Activated CD4-positive, alpha-beta T cell treated with anti-CD3 and anti-CD28 coated beads for 48 hours (primary cell): Measurements from ENCODE around the gene UBALD1.
A peak's percentile ranks its signal among the peaks of the same experiment; 100 is the strongest.

ENCODE experiments used
- DNase-seq: peaks from one replicate; pipeline ENCODE4 v3.0.0-alpha.2; 2020

Gene UBALD1

GRCh38 chr16:4641895-4642294 is 27.2 kb upstream of the UBALD1 start:
- DNase-seq, result no peak

GRCh38 chr16:4641306-4641687 is 26.6 kb upstream of the UBALD1 start:
- DNase-seq, result no peak

DNA sequence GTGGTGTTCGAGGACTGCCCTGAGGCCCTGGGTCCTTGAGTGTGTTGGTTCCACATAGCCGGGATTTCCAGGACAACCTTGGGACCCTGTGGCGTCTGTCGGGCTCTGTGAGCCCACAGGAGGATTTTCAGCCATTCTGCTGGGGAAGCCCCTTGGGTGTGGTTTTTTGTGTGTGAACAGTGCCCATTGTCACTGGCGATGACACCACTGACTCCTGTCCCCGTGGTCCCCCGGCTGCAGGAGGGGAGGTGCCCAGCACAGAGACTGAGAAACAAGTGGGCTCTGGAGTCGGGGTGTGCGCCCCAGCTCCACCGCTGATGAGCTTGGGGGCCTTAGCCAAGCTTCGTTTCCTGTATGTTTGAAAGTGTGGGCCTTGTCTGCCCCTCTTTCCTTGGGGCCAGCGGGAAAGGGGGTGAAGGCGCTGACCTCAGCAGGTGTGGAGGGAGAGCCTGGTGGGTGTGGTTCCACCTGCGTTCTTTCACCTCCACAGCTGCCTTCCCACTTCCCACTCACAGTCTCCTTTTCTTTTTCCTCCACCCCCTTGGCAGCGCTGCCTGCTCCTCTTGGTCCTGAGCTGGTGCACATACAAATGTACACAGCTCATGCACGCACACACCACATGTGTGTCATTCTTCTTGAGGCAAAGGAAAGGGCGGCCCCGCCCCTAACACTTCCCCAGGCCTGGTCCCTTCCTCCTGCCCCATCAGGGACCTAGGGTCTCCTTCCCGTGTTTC is 26.1 kb upstream of the UBALD1 start:
- no peak for DNase-seq

DNA sequence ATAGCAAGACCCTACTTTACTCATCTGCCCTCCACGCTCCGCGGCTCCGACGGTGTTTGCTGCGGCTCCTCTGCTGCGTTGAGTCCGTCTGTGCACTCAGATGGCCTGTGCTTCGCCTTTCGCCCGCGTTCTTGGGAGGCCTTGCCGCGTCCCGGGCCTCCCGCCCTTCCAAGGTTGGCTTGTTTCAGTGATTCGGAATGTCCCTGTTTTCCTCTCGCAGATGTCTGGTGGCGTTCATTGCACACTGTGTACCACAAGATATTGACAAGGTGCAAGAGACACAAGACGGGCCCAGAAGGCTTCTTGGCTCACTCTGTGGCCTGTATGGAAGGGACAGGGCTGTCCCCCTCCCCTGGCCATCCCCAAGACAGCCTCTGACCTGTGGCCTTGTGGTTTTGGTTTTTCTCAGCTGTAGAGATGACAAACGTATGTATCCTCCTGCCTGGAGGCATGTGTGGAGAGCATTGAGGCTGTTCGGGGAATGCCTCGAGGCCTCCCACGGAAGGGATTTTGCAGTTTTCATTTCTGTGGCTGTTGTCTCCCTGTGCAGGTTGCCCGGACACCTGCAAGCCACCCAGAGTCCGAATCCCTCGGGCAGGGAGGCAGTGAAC is 25.3 kb upstream of the UBALD1 start:
- DNase-seq, result no peak

DNA sequence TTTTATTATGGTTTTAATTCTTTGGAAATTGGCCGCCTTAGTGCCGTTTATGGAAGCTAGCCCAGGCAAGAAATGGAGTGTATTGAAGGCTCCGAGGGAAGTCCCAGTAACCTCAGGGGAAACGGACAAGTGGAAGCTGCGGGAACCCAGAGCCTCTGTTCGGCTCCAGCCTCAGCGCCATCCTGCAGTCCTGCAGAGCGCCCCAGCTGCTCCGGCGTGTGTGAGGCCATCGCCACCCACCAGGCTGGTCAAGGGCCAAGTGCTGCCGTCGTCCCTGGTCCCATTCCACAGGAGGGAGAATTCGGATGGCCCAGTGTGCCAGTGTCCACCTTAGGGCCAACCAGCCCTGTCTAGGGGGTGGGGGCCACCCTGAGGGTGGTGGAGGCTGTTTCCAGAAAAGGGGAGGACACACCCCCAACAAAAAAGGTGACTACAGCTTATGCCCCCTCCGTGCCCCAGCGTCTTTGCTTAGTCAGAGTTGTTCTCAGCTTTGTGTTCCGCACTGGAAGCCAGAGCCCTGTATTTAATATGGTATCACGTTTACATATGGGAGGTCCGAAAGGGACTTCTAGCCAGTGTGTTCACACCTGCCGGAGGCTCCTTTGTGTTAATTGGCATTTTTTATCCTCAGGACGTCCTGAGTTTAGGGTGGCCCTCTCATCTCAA is 22.9 kb upstream of the UBALD1 start:
- no peak for DNase-seq

GRCh38 chr16:4636196-4636595 is 21.5 kb upstream of the UBALD1 start:
- no peak for DNase-seq

GRCh38 chr16:4634768-4635167 is 20.1 kb upstream of the UBALD1 start:
- DNase-seq, result no peak

GRCh38 chr16:4633910-4634635 is 19.4 kb upstream of the UBALD1 start:
- no peak for DNase-seq

DNA sequence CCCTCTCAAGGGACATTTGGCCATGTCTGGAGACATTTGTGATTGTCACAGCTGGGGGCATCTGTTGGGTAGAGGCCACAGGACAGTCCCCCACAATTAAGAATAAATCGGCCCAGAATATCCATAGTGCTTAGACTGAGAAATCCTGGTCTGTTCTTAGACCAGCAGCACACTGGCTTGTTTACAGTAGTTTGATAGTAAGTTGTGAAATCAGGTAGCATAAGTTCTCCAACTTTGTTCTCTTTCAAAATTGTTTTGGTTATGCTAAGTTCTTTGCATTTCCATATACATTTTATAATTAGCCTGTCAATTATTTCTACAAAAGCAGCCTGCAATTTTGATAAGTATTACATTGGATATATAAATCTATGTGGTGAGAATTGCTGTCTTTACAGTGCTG is 16.8 kb upstream of the UBALD1 start:
- DNase-seq, result no peak

DNA sequence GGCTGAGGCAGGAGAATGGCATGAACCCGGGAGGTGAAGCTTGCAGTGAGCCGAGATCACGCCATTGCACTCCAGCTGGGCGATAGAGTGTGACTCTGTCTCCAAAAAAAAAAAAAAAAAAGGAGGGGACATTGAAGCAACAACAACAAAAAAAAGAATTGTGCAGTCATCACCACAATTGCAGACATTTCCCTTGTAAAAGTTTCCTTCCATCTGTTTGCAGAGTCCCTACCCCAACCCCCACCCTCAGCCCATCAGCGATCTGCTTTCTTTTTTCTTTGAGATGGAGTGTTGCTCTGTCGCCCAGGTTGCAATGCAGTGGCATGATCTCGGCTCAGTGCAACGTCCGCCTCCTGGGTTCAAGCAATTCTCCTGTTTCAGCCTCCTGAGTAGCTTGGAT is 13.6 kb upstream of the UBALD1 start:
- DNase-seq, result no peak

DNA sequence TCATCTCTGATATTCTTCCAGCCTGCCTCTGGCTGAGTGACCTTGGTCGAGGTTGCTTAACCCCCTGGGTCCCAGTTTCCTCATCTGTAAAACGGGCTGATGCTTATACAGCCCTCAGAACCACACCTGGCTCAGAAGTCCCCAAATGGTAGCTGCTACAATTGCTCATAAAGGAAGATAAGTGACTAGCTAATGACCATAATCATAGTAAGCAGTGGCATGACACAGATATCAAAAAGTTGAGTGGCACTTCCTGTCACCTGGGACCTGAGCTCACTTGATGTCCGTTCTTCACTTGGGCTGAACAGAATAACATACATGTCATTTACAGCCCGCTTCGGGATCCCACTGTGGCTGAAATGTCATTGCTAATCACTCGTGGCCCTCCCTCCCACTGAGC is 11.7 kb upstream of the UBALD1 start:
- DNase-seq, result no peak

GRCh38 chr16:4625560-4626159 is 11.0 kb upstream of the UBALD1 start:
- no peak for DNase-seq

DNA sequence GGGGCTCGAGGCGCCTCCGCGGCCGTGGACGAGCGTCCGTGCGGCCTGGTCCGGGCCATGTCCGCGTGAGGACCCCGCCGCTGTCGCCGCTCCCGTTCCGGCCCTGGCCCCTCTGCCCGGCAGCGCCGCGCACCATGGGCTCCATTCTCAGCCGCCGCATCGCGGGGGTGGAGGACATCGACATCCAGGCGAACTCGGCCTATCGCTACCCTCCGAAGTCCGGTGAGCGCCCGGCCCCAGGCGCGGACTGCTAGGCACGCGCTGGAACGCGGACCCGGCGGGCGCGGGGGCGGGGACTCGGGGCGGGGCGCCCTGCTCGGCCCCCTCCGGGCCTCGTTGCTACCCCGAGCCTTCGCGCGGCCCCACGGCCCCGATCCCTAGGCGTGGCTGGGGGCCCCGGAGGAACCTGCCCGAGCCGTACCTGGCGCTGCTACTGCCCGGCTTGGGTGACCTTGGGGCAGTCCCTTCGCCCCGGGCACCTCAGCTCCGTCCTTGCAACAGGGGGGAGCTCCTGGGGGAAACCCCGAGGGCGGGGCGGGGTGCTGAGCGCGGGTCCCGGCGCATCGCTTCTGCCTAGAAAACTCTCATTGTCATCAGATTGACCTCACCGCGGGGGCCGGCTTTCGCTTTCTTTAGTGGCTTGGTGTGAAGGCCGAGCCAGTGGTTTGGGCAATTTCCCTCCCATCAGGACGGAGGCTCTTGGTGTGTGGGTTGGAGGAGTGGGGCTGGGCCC is 10.3 kb upstream of the UBALD1 start:
- DNase-seq, result peak; percentile 86

DNA sequence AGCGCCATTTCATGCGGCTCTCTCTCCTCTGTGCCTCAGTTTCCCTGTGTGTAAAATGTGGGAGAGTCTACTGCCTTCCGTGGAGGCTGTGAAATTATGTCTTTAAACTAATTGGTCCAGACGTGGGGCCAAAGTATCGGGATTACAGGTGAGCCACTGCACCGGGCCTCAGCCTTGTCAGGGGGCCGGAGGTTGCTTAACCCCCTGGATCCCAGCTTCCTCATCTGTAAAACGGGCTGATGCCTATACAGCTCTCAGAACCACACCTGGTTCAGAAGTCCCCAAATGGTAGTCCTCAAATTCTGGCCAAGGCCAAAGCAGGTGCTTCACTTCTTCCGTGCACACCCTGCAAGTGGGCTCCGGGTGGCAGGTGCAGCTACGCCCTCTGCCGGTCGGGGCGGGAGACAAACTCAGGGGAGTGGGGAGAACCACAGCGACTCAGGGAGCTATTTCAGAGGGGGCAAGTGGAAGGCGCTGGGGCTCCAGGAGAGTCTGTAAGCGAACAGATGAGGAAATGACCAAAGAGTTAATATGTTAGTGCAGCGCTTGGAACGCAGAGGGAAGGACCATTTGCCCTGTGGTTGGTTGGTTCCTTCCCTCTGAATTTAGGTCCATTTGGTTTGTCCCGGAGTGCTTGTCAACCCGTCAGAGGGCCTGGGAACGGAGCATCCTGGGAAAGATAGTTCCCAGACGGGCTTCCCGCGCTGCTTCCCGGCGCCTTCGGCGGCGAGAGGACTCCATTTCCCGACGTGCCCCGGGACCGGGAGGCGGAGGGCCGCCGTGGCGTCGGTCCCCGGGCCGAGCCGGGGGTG is 9.5 kb upstream of the UBALD1 start, which contains the start of gene MGRN1:
Gene MGRN1 (plus strand): TSS at position 812 of the 812 bp plus-strand sequence. CDS start 135 bp downstream, outside the sequence.
- peak; percentile 95 for DNase-seq

DNA sequence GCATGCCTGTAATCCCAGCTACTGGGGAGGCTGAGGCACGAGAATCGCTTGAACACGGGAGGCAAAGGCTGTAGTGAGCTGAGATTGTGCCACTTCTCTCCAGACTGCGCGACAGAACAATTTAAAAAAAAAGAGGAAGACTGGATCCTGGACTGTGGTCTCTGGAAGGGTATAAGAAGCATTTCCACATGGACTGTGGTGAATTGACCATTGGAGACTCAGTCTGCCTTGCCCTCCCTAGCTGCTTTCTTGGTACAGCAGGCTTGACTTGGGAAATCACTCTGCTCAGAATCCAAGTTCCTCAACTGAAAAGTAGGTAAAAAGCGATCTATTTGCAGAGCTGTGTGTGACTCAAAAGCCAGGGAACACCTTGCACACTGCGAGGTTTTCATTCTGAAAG is 8.9 kb upstream of the UBALD1 start:
- DNase-seq, result no peak

DNA sequence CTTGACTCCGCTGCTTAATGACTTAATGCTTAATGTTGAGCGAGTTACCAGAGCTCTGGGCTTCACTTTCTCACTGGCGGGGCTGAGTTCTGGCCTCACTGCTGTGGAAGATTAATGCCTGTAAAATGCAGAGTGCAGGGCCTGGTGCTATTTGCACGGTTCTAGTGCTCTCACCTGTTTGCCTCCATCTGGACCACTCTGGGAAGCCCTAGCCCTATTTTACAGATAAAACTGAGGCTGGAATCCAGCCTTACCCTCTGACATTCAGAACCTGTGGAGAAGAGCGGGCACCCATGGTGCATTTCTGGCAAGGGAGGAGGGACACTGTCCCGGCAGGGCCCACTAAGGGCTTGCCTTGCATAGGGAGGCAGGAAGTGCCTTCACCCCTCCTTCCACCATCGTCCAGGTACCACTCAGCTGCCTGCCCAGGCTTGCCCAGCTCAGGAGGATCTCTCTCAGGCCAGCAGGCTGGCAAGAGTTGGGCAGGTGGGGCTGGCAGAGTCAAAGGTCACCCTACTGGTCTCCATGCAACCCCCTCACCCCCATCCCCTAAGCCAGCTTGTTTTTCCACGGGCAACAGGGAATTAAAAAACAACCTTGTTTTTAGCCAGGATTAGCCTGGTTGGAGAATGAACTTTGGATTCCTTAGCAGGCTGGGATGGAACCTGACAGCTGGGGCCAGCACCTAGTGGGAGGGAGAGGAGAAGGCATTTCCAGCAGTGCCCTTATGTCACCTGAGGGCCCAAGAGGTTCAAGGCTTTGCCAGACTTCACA is 4.1 kb upstream of the UBALD1 start:
- DNase-seq, result no peak

GRCh38 chr16:4617880-4618279 is 3.2 kb upstream of the UBALD1 start:
- DNase-seq, result no peak

DNA sequence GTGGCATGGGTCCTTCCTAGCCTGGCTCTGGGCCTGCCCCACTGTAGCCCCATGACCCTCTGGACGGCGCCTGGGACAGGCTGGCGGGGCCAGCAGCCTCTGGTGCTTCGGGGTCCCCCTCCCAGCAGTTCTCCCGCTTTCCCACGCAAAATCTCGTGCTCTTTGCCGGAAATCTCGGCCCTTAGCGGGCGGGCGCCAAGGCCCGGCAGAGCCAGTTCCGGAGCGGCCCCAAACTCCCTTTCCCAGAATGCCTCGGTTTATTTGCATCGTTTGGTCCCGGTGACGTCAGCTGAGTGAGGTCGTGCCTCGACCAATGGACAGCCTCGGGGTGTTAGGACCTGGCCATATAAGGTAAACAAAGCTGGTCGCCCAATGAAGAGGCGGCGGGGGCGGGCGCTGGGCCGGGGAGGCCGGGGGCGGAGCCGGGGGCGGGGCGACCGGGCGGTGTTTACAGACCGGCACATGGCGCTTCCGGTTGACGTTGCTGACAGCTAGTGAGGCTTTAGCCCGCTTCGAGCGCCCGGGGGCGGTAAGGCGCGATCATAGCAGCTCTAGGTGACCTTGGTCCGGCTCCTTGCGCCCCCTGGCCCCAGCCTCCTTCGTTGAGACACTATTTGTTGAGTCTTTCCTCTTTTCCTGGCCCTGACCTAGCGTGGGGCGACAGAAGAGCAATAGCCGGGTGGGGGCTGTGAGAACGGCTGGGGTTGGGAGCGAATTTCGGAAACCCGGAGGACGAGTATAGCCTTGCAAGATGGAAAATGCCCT is 1.5 kb upstream of the UBALD1 start:
- DNase-seq, result peak; percentile 100

DNA sequence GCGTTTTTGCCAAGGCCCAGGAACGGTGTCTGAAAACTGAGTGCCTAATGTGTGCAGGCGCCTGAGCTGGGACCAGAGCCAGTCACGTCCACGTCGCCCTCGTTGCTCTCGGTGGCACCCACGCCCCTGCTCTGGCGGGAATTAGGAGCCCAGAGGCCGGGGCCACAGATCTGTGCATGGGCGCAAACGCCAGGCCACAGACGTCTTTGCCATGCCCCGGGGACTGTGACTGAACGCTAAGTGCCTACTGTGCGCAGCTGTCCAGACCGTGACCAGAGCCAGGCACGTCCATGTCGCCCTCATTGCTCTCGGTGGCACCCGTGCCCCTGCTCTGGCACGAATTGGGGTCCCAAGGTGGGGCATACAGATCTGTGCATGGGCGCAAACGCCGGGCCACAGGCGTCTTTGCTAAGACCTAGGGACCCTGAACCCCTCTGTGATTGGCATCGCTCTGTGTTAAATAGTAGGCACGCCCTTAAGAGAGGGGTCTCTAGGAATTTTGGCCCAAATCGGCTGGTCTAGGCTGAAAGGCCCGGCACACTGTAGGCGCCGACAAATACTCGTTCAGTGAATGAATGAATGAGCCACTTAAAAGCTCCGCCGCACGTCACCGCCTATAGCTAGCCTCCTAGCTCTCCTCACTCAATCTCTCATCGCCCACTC is 827 bp upstream of the UBALD1 start:
- peak; percentile 27 for DNase-seq
